H9 (cell line): ENCODE measurements around the gene PFN4. TPM values are rescaled to one million over a fixed set of nuclear protein-coding genes. Genes with fewer than 3 reads are reported as not detected.

Experiments used
- DNase-seq: peaks from one replicate; pipeline ENCODE4 v3.0.0-alpha.2; 2017
- H2AFZ ChIP-seq: one replicate; pipeline ENCODE4 v1.6.1; 2013; ENCODE audit warnings: mild to moderate bottlenecking, low read length, control low read depth, moderate library complexity
- H2AK5ac ChIP-seq: 2 replicates; pipeline ENCODE4 v1.6.1; 2013; ENCODE audit warnings: low read length, control low read depth, mixed read lengths; ENCODE audit not compliant: insufficient read length
- H2BK120ac ChIP-seq: one replicate; pipeline ENCODE4 v1.6.1; 2013; ENCODE audit warnings: low read depth, mild to moderate bottlenecking, low read length, control low read depth, inconsistent platforms; ENCODE audit not compliant: poor library complexity, severe bottlenecking
- H2BK12ac ChIP-seq: 2 replicates; pipeline ENCODE4 v1.6.1; 2013; ENCODE audit warnings: low read length, control low read depth, mixed read lengths, low read depth; ENCODE audit not compliant: insufficient read length
- H2BK15ac ChIP-seq: 2 replicates; pipeline ENCODE4 v1.6.1; 2013; ENCODE audit warnings: low read depth, low read length, control low read depth
- H2BK20ac ChIP-seq: one replicate; pipeline ENCODE4 v1.6.1; 2013; ENCODE audit warnings: low read depth, mild to moderate bottlenecking, low read length, control low read depth, inconsistent platforms; ENCODE audit not compliant: poor library complexity, severe bottlenecking
- H2BK5ac ChIP-seq: 2 replicates; pipeline ENCODE4 v1.6.1; 2013; ENCODE audit warnings: low read length, control low read depth, mixed read lengths; ENCODE audit not compliant: insufficient read length
- H3K14ac ChIP-seq: 2 replicates; pipeline ENCODE4 v1.6.1; 2013; ENCODE audit warnings: low read length, control low read depth; ENCODE audit not compliant: insufficient read depth
- H3K18ac ChIP-seq: 2 replicates; pipeline ENCODE4 v1.6.1; 2013; ENCODE audit warnings: low read depth, mild to moderate bottlenecking, mixed read lengths, low read length, control low read depth; ENCODE audit not compliant: insufficient read length
- H3K23ac ChIP-seq: 2 replicates; pipeline ENCODE4 v1.6.1; 2013; ENCODE audit warnings: low read length, control low read depth, mixed read lengths, low read depth; ENCODE audit not compliant: insufficient read length
- H3K23me2 ChIP-seq: 2 replicates; pipeline ENCODE4 v1.6.1; 2013; ENCODE audit warnings: low read depth, mild to moderate bottlenecking, mixed read lengths, low read length, control low read depth; ENCODE audit not compliant: insufficient read length, poor library complexity, severe bottlenecking
- H3K27ac ChIP-seq: 2 replicates; pipeline ENCODE4 v1.5.1; 2013; ENCODE audit warnings: low read length, control low read depth, mixed read lengths, low read depth; ENCODE audit not compliant: insufficient read length
- H3K27me3 ChIP-seq: 2 replicates; pipeline ENCODE4 v1.6.1; 2013; ENCODE audit warnings: low read length, control low read depth, inconsistent platforms; ENCODE audit not compliant: insufficient read depth
- H3K4ac ChIP-seq: 2 replicates; pipeline ENCODE4 v1.6.1; 2013; ENCODE audit warnings: low read depth, mild to moderate bottlenecking, control low read depth, inconsistent platforms, low read length, moderate library complexity
- H3K4me1 ChIP-seq: 2 replicates; pipeline ENCODE4 v1.6.1; 2013; ENCODE audit warnings: low read length, control low read depth, inconsistent platforms; ENCODE audit not compliant: insufficient read depth
- H3K4me2 ChIP-seq: 2 replicates; pipeline ENCODE4 v1.6.1; 2013; ENCODE audit warnings: low read length, control low read depth, mixed read lengths; ENCODE audit not compliant: insufficient read length, insufficient read depth
- H3K56ac ChIP-seq: 2 replicates; pipeline ENCODE4 v1.6.1; 2013; ENCODE audit warnings: low read depth, mild to moderate bottlenecking, mixed read lengths, low read length, control low read depth; ENCODE audit not compliant: insufficient read length
- H3K79me1 ChIP-seq: 2 replicates; pipeline ENCODE4 v1.6.1; 2013; ENCODE audit warnings: low read depth, mild to moderate bottlenecking, moderate library complexity, low read length, control low read depth, inconsistent platforms; ENCODE audit not compliant: insufficient read depth, poor library complexity, severe bottlenecking
- H3K79me2 ChIP-seq: 2 replicates; pipeline ENCODE4 v1.6.1; 2013; ENCODE audit warnings: low read length, control low read depth, inconsistent platforms; ENCODE audit not compliant: insufficient read depth
- H3K9ac ChIP-seq: 2 replicates; pipeline ENCODE4 v1.6.1; 2013; ENCODE audit warnings: low read length, control low read depth, mixed read lengths; ENCODE audit not compliant: insufficient read length; ENCODE audit errors: extremely low read depth
- H3K9me3 ChIP-seq: one replicate; pipeline ENCODE4 v1.6.1; 2013; ENCODE audit warnings: low read depth, low read length, inconsistent platforms; ENCODE audit not compliant: control insufficient read depth
- H3T11ph ChIP-seq: one replicate; pipeline ENCODE4 v1.6.1; 2013; ENCODE audit warnings: mild to moderate bottlenecking, low read length, control low read depth, inconsistent platforms
- H4K20me1 ChIP-seq: one replicate; pipeline ENCODE4 v1.6.1; 2013; ENCODE audit not compliant: control insufficient read depth, insufficient read length, insufficient read depth
- H4K5ac ChIP-seq: 2 replicates; pipeline ENCODE4 v1.6.1; 2013; ENCODE audit warnings: low read depth, mild to moderate bottlenecking, mixed read lengths, low read length, control low read depth; ENCODE audit not compliant: insufficient read length
- H4K8ac ChIP-seq: replicated peaks from 2 replicates; pipeline ENCODE4 v1.6.1; 2013; ENCODE audit warnings: low read length, control low read depth, mixed read lengths, low read depth; ENCODE audit not compliant: insufficient read length
- H4K91ac ChIP-seq: 2 replicates; pipeline ENCODE4 v1.6.1; 2013; ENCODE audit warnings: low read depth, mild to moderate bottlenecking, moderate library complexity, mixed read lengths, low read length, control low read depth; ENCODE audit not compliant: insufficient read length
- H3K27ac Mint-ChIP-seq, 3 experiments: 2 replicates in 2 of 3; 3 replicates in 1 of 3; pipeline ENCODE4 v1.8.0; 2020 to 2021; ENCODE audit warnings: mixed read lengths in 3 of 3, mild to moderate bottlenecking in 1 of 3, moderate library complexity in 1 of 3
- H3K27me3 Mint-ChIP-seq: 2 replicates; pipeline ENCODE4 v1.8.0; 2021; ENCODE audit warnings: low read depth, mild to moderate bottlenecking, moderate library complexity, mixed read lengths
- H3K36me3 Mint-ChIP-seq, 3 experiments: 2 replicates in 2 of 3; 3 replicates in 1 of 3; pipeline ENCODE4 v1.8.0; 2020 to 2021; ENCODE audit warnings: low read depth in 3 of 3, mixed read lengths in 3 of 3; ENCODE audit not compliant: insufficient read depth in 1 of 3
- H3K4me1 Mint-ChIP-seq, 2 experiments: 2 replicates each; pipeline ENCODE4 v1.8.0; 2020; ENCODE audit warnings: mixed read lengths in 2 of 2
- H3K4me3 Mint-ChIP-seq, 2 experiments: 2 replicates in 1 of 2; 3 replicates in 1 of 2; pipeline ENCODE4 v1.8.0; 2020 to 2021; ENCODE audit warnings: mild to moderate bottlenecking in 2 of 2, mixed read lengths in 2 of 2, moderate library complexity in 1 of 2
- H3K9me3 Mint-ChIP-seq, 2 experiments: 2 replicates in 1 of 2; 3 replicates in 1 of 2; pipeline ENCODE4 v1.8.0; 2020; ENCODE audit warnings: mild to moderate bottlenecking in 2 of 2, mixed read lengths in 2 of 2, moderate library complexity in 1 of 2
- WGBS: extraction: QIAGEN DNeasy Blood & Tissue Kit; methylation state at CpG from one replicate; pipeline ENCODE4 v1.1.7; 2013; ENCODE audit warnings: missing lambda C conversion rate, low lambda C conversion rate, mixed read lengths; ENCODE audit not compliant: insufficient read length; ENCODE audit errors: extremely low coverage; 5-methylcytosine and 5-hydroxymethylcytosine counted together
- total RNA-seq: library from RNA; stranded (reverse); gene quantifications from 2 replicates; pipeline ENCODE4 v1.2.1, GENCODE V29; 2021
- TF ChIP-seq, protein P1 (sequence below): fragments of 200-600 bp; sonication (generic); conservative IDR thresholded peaks from 3 replicates; pipeline ENCODE4 v1.8.0; 2021; ENCODE audit warnings: antibody characterized with exemption, mild to moderate bottlenecking

The PFN4 gene
- total RNA-seq, 1 experiment from 2014 or later = not detected

DNA sequence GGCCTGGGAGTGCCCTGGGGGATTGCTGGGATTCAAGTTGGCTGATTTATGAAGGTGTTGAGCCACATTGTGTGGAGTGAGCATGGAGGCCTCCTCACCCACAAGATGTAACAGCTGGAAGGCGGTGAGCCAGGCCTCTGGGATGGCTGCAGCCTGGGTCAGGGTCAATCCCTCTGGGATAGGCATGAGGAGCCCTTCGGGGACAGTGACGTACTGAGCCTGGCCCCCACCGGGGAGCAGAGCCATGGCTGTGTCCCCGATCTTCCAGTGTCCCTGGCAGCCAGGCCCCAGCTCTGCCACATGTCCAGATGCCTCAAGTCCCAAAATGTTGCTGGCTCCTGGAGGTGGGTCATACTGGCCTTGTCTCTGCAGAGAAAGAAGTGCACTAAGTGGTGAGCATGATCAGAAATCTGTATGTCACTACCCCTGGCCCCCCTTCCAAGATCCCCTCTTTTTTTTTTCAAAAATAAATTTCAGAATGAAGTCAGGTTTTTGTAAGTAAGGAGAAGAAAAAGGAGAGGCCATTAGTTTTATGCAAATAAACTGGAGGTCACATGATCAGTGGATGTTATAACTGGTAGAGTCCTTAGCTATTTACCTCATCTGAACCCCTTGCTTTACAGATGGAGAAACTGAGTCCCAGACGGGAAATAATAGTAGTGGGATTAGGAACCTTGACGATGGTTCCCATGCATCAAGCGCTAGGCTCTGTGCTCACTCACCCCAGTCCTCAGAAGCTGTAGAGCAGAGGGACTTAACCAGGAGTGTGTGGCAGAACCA, 40.2 kb downstream of the PFN4 start:
- Histone ChIP-seq H2AK5ac (no peak overlapping the region), H3K56ac (no peak overlapping the region), H3K18ac (peak overlapping the region; percentile 69), H3K14ac (peak overlapping the region; percentile 60), H3K27ac (peak overlapping the region; percentile 87), H2BK15ac (no peak overlapping the region), H3K9ac (peak overlapping the region; percentile 73), H3K79me1 (no peaks in the 10 kb centered on the region), H2BK5ac (no peak overlapping the region), H2BK20ac (no peak overlapping the region), H4K5ac (no peak overlapping the region), H2BK120ac (no peak overlapping the region), H2AFZ (no peak overlapping the region), H3K23me2 (peaks cover 15% of the 10 kb centered on the region), H4K91ac (no peak overlapping the region), H3K4me2 (peak overlapping the region; percentile 96), H3K9me3 (no peaks in the 10 kb centered on the region), H4K8ac (no peak overlapping the region), H3T11ph (no peak overlapping the region), H3K23ac (no peak overlapping the region), H2BK12ac (no peak overlapping the region), H3K27me3 (no peaks in the 10 kb centered on the region), H3K79me2 (no peaks in the 10 kb centered on the region), H3K4ac (no peak overlapping the region), H3K4me1 (peaks cover 2% of the 10 kb centered on the region; the same call in 1 of the 2 replicates), H4K20me1 (peaks cover 2% of the 10 kb centered on the region)
- Mint-ChIP-seq H3K36me3 (peaks cover 12 to 39% (median 38%) of the 10 kb centered on the region in 3 experiments), H3K27ac (peak overlapping the region; percentile 97 to 99 (median 99)), H3K9me3 (no peaks in the 10 kb centered on the region), H3K4me3 (peak overlapping the region; percentile 85 to 93), H3K27me3 (no peaks in the 10 kb centered on the region), H3K4me1 (peaks cover 16 to 21% of the 10 kb centered on the region in 2 experiments)
- DNase-seq = peak; percentile 14
- TF ChIP-seq, protein P1, sequence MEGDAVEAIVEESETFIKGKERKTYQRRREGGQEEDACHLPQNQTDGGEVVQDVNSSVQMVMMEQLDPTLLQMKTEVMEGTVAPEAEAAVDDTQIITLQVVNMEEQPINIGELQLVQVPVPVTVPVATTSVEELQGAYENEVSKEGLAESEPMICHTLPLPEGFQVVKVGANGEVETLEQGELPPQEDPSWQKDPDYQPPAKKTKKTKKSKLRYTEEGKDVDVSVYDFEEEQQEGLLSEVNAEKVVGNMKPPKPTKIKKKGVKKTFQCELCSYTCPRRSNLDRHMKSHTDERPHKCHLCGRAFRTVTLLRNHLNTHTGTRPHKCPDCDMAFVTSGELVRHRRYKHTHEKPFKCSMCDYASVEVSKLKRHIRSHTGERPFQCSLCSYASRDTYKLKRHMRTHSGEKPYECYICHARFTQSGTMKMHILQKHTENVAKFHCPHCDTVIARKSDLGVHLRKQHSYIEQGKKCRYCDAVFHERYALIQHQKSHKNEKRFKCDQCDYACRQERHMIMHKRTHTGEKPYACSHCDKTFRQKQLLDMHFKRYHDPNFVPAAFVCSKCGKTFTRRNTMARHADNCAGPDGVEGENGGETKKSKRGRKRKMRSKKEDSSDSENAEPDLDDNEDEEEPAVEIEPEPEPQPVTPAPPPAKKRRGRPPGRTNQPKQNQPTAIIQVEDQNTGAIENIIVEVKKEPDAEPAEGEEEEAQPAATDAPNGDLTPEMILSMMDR = no peak
- WGBS = no CpG with 5 or more reads among the region's 8 CpGs
